HFF-Myc (cell line): ENCODE measurements around the gene CNOT2.

ENCODE experiments used
- DNase-seq: peaks from one replicate; pipeline ENCODE4 v3.0.0-alpha.2; 2011; ENCODE audit warnings: low read depth; ENCODE audit errors: extremely low read depth
- H3K4me3 ChIP-seq: replicated peaks from 2 replicates; pipeline ENCODE4 v1.5.1; 2011; ENCODE audit warnings: low read depth, mild to moderate bottlenecking, control low read depth, low read length
- CTCF ChIP-seq: IDR thresholded peaks from 2 replicates; pipeline ENCODE4 v1.5.1; 2012; ENCODE audit warnings: mild to moderate bottlenecking, low read depth, low read length, control low read depth; ENCODE audit errors: missing control alignments

Gene CNOT2

DNA sequence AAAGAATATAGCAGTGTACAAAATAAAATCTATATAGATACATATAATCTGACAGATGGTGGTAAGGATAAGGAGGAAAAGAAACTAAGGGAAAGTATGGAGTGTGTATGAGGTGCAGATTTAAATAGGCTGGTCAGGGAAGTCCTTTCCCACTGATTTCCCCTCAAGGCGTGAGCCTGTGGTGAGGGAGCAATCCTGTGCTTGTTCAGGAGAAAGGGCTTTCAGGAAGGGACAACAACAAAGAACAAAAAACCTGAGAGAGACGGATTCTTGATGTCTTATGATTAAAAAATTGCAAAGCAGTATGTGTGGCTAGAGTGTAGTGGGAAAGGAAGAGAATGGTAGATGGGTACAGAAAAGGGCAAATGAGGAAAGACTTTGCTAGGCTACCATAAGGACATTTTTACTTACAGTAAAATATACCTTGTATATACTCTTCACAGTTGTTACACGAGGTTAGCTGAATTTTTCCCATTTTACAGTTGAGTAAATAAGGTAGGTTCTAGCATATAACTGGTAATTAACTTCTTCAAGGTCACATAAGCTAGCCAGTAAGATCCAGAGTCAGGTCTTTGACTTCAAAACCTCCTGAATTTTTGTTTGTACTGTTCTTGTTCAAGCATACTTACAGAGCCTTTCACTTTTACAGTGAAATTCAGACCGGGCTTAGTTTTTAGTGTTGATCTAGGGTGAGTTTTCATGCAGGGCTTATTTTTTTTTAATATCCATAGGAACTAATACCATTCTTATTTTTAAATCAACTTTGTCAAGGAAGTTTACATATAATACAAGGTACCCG is 15.6 kb downstream of the CNOT2 start:
- DNase-seq, result no peak
- TF ChIP-seq CTCF, result no peak
- no peak overlapping the region for H3K4me3 ChIP-seq

DNA sequence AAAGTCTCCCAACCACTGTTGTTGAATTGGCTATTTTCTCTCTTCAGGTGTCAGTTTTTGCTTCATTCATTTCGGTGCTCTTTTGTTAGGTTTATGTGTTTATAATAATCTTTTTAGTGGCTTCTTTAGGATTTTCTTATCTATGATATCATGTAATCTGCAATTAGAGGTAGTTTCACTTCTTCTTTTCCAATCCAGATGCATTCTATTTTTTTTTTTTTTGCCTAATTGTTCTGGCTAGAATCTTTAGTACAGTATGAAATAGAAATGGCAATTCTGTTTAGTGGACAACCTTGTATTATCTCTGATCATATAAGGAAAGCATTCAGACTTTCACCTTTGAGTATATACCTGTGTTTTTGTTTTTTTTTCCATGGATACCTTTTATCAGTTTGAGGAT is 17.4 kb downstream of the CNOT2 start:
- no peak overlapping the region for H3K4me3 ChIP-seq
- DNase-seq, result no peak
- TF ChIP-seq CTCF, result no peak

GRCh38 chr12:70264067-70264867 is 21.0 kb downstream of the CNOT2 start:
- no peak for TF ChIP-seq CTCF
- DNase-seq, result no peak
- no peak overlapping the region for H3K4me3 ChIP-seq

- TF ChIP-seq CTCF, result no peak
- no peak for DNase-seq
These were observed 21.9 kb downstream of the CNOT2 start for GRCh38 chr12:70265132-70265531.

DNA sequence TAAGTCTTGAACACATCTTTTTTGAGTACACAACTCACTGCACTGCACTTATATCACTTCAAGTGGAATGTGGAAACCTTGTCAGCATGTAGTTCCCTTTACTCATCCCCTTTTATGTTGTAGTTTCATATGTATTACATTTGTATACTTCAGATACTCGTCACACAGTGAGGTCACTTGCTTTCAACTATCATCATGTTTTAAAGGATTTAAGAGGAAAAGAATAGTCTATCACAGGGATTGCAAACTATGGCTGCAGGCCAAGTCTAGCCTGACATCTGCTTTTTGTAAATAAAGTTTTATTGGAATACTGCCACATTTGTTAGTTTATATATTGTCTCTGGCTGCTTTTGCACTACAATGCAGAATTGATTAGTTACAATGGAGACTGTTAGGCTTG is 24.3 kb downstream of the CNOT2 start:
- TF ChIP-seq CTCF, result no peak
- no peak overlapping the region for H3K4me3 ChIP-seq
- peak; percentile 36 for DNase-seq

More at GRCh38 chr12:70265132-70265531, 21.9 kb downstream of the CNOT2 start:
- H3K4me3 ChIP-seq, result no peak overlapping the region

GRCh38 chr12:70268972-70269371 is 25.7 kb downstream of the CNOT2 start:
- no peak for DNase-seq
- TF ChIP-seq CTCF, result no peak
- H3K4me3 ChIP-seq, result no peak overlapping the region
